ENCODE results near the gene PARP3.

DNA sequence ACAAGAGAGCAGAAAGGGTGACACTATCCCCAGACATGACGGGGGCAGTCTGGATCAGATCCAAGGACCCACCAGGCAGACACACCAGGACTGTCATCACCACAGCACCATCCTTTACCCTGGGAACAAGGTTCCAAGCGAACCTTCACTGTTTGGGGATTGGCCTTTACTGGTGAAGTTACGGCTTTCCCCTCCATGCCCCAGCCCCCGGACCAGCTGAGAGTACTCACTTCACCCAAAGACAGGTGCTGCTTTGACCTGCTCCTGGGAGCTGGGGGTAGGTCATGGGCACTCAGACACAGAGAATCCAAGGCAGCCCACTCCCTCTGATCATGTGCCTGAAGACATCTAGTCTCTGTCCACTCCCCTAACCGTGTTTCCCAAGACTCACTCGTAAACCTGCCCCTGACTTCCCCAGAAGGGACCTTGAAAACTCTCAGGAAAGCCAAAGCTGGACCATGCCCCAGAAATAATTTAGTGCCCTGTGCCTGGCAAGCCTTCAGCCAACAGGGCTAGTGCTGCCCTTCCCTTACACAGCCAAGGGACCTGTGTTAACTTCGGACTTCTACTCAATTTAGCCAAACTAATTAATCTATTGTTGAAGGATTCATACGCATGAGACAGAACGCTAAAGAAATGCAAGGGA lies 3.3 kb upstream of the PARP3 start:
- TF ChIP-seq EZH2 (IDR thresholded peaks at IDR 0.05; ENCODE audit: insufficient read depth, low read length), result no peak
- TF ChIP-seq, protein P1, sequence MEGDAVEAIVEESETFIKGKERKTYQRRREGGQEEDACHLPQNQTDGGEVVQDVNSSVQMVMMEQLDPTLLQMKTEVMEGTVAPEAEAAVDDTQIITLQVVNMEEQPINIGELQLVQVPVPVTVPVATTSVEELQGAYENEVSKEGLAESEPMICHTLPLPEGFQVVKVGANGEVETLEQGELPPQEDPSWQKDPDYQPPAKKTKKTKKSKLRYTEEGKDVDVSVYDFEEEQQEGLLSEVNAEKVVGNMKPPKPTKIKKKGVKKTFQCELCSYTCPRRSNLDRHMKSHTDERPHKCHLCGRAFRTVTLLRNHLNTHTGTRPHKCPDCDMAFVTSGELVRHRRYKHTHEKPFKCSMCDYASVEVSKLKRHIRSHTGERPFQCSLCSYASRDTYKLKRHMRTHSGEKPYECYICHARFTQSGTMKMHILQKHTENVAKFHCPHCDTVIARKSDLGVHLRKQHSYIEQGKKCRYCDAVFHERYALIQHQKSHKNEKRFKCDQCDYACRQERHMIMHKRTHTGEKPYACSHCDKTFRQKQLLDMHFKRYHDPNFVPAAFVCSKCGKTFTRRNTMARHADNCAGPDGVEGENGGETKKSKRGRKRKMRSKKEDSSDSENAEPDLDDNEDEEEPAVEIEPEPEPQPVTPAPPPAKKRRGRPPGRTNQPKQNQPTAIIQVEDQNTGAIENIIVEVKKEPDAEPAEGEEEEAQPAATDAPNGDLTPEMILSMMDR (IDR thresholded peaks at IDR 0.05; ENCODE audit: insufficient read depth, low read depth, low read length), result no peak

All from astrocyte (in vitro differentiated cells and primary cell).